Chondrocyte (in vitro differentiated cells): ENCODE measurements around the gene BRF1. TPM values are rescaled to one million over a fixed set of nuclear protein-coding genes. Genes with fewer than 3 reads are reported as not detected.

ENCODE experiments used
- DNase-seq: peaks from one replicate; pipeline ENCODE4 v3.0.0; 2021; ENCODE audit warnings: mixed read lengths, low spot score
- H3K27ac Mint-ChIP-seq: one replicate; pipeline ENCODE4 v1.8.0; 2021; ENCODE audit warnings: mild to moderate bottlenecking, moderate library complexity, mixed read lengths; ENCODE audit not compliant: unreplicated experiment
- H3K27me3 Mint-ChIP-seq: 2 replicates; pipeline ENCODE4 v1.8.0; 2021; ENCODE audit warnings: low read depth, mixed read lengths
- H3K36me3 Mint-ChIP-seq: 2 replicates; pipeline ENCODE4 v1.8.0; 2021; ENCODE audit warnings: low read depth, mixed read lengths
- H3K4me1 Mint-ChIP-seq: 2 replicates; pipeline ENCODE4 v1.8.0; 2021; ENCODE audit warnings: low read depth, mild to moderate bottlenecking, mixed read lengths
- H3K4me3 Mint-ChIP-seq: one replicate; pipeline ENCODE4 v1.8.0; 2021; ENCODE audit warnings: mild to moderate bottlenecking, moderate library complexity, mixed read lengths; ENCODE audit not compliant: unreplicated experiment
- H3K9me3 Mint-ChIP-seq: 2 replicates; pipeline ENCODE4 v1.8.0; 2021; ENCODE audit warnings: low read depth, mixed read lengths
- CTCF ChIP-seq: fragments of 200-600 bp; sonication (generic); IDR thresholded peaks from 2 replicates; pipeline ENCODE4 v1.5.0; 2021; ENCODE audit warnings: antibody characterized with exemption, mild to moderate bottlenecking, moderate library complexity
- total RNA-seq: library from RNA; stranded (reverse); gene quantifications from 3 replicates; pipeline ENCODE4 v1.2.1, GENCODE V29; 2021

The BRF1 gene
- total RNA-seq, 1 donor from 2014 or later, result 26.1 TPM

GRCh38 chr14:105211758-105212089 is 89.1 kb downstream of the BRF1 start:
- DNase-seq, result no peak
- H3K27me3 Mint-ChIP-seq, result no peaks in the 10 kb centered on the region
- H3K4me3 Mint-ChIP-seq, result no peak overlapping the region
- no peaks in the 10 kb centered on the region for H3K9me3 Mint-ChIP-seq
- peaks cover 1% of the 10 kb centered on the region for H3K36me3 Mint-ChIP-seq
- H3K4me1 Mint-ChIP-seq, result no peaks in the 10 kb centered on the region
- no peak for TF ChIP-seq CTCF
- H3K27ac Mint-ChIP-seq, result no peak overlapping the region

- Mint-ChIP-seq H3K4me1 (no peaks in the 10 kb centered on the region), H3K27me3 (no peaks in the 10 kb centered on the region), H3K4me3 (no peak overlapping the region), H3K9me3 (no peaks in the 10 kb centered on the region), H3K36me3 (peaks cover 1% of the 10 kb centered on the region), H3K27ac (no peak overlapping the region)
- no peak for DNase-seq
- TF ChIP-seq CTCF, result no peak
These were observed 89.6 kb downstream of the BRF1 start for GRCh38 chr14:105211086-105211757.

- H3K4me1 Mint-ChIP-seq, result peaks cover 4% of the 10 kb centered on the region
- H3K36me3 Mint-ChIP-seq, result peaks cover 1% of the 10 kb centered on the region
- no peak overlapping the region for H3K27ac Mint-ChIP-seq
- DNase-seq, result no peak
- H3K4me3 Mint-ChIP-seq, result no peak overlapping the region
- TF ChIP-seq CTCF, result no peak
- H3K9me3 Mint-ChIP-seq, result no peaks in the 10 kb centered on the region
- H3K27me3 Mint-ChIP-seq, result no peaks in the 10 kb centered on the region
These were observed 90.4 kb downstream of the BRF1 start for GRCh38 chr14:105210266-105211025.

GRCh38 chr14:105209646-105210045 is 91.2 kb downstream of the BRF1 start:
- peaks cover 1% of the 10 kb centered on the region for H3K36me3 Mint-ChIP-seq
- no peak overlapping the region for H3K27ac Mint-ChIP-seq
- peaks cover 4% of the 10 kb centered on the region for H3K4me1 Mint-ChIP-seq
- TF ChIP-seq CTCF, result no peak
- no peaks in the 10 kb centered on the region for H3K27me3 Mint-ChIP-seq
- no peak overlapping the region for H3K4me3 Mint-ChIP-seq
- DNase-seq, result no peak
- no peaks in the 10 kb centered on the region for H3K9me3 Mint-ChIP-seq

GRCh38 chr14:105209091-105209490 is 91.7 kb downstream of the BRF1 start:
- no peaks in the 10 kb centered on the region for H3K9me3 Mint-ChIP-seq
- no peak overlapping the region for H3K27ac Mint-ChIP-seq
- no peak overlapping the region for H3K4me3 Mint-ChIP-seq
- no peak for DNase-seq
- TF ChIP-seq CTCF, result no peak
- H3K27me3 Mint-ChIP-seq, result no peaks in the 10 kb centered on the region
- peaks cover 1% of the 10 kb centered on the region for H3K36me3 Mint-ChIP-seq
- peaks cover 4% of the 10 kb centered on the region for H3K4me1 Mint-ChIP-seq
